Epidermal melanocyte (primary cell): ENCODE results near the gene OSTF1.

Source experiments
- DNase-seq: peaks from one replicate; pipeline ENCODE4 v3.0.0; 2011; ENCODE audit warnings: low spot score; ENCODE audit not compliant: insufficient read length

OSTF1 gene

GRCh38 chr9:75161116-75161857 is 73.0 kb downstream of the OSTF1 start:
- DNase-seq: no peak

GRCh38 chr9:75163764-75164163 is 75.5 kb downstream of the OSTF1 start:
- no peak for DNase-seq

GRCh38 chr9:75164573-75164972 is 76.3 kb downstream of the OSTF1 start:
- DNase-seq: no peak

DNA sequence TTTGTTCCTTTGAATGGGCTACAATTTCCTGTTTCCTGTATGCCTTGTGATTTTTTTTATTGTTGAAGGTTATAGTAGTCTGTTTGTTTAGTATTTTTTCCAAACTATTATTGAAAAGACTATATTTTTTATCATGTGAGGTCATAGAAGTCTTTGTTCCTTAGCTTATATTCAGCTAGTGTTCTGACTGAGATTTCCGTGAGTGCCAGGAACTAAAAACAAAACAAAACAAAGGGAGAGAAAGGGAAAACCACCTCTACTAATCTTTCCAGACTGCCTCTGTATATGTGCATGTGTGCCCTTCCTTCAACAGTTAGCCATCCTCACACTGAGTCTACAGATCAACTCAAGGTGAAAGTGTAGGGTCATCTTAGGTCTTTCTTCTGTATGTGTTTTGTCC is 79.0 kb downstream of the OSTF1 start:
- no peak for DNase-seq

DNA sequence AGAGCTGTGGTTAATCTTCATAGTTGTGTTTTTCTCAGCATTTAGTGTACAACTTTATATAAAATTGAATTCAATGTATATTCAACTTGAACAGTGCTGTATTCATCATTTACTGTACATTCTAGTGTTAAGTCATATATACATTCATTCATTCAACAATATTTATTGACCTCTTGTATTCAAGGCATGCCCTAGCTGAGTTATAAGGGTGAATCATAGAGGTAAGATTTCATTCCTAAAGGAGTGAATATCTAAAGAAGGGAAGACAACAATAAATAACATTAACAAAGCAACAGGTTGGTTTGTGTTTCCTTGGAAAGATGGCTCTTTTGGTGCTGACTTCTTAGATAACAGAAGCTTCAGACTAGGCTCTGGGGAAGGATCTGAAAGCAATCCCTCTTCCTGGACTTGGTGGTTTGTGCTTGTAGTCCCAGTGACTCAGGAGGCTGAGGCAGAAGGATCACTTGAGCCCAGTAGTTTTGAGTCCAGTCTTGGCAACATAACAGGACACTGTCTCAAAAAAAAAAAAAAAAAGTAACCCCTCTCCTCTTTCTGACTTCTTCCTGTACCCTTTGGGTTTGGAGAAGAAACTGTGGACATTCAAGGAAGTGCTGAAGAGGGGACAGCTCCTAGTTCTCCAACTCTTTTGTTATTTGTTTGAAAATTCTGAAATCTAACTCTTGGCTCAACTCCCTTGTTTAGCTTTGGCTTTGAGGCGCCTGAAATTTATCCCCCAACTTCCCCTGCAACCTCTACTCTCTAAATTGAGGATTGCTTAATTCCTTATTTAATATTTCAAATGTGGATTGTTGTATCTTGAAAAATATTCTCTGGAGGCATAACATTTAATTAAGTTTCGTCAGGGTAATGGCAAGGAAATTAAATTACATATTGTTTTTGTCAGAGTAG is 80.2 kb downstream of the OSTF1 start:
- no peak for DNase-seq

DNA sequence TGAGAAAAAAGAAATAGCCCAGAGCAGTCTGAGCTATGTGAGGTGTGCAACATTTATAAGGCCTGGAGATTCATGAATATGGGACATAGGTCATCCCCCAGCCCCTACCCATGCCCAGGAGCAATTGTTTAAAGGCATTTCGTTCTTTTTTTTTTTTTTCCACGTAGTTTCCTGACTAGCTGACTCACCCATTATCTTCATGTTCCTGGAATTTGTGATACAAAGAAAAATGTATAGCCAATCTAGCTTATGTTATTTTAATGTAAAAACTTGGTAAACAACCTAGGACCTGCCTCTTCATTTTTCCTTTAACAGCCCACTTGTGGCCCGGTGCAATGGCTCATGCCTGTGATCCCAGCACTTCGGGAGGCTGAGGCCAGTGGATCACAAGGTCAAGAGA is 81.3 kb downstream of the OSTF1 start:
- no peak for DNase-seq

GRCh38 chr9:75170898-75171360 is 82.6 kb downstream of the OSTF1 start:
- no peak for DNase-seq

- no peak for DNase-seq
Measured at GRCh38 chr9:75175395-75175794, 87.1 kb downstream of the OSTF1 start.

- DNase-seq: no peak
Measured at GRCh38 chr9:75176037-75176436, 87.7 kb downstream of the OSTF1 start.

- no peak for DNase-seq
Measured at GRCh38 chr9:75181750-75182149, 93.4 kb downstream of the OSTF1 start.

DNA sequence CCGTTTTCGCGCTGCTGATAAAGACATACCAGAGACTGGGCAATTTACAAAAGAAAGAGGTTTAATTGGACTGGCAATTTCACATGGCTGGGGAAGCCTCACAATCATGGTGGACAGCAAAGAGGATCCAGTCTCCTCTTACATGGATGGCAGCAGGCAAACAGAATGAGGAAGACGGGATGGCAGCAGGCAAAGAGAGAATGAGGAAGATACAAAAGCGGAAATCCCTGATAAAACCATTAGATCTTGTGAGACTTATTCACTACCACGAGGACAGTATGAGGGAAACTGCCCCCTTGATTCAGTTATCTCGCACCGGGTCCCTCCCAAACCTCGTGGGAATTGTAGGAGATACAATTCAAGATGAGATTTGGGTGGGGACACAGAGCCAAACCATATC is 95.0 kb downstream of the OSTF1 start:
- DNase-seq: no peak

DNA sequence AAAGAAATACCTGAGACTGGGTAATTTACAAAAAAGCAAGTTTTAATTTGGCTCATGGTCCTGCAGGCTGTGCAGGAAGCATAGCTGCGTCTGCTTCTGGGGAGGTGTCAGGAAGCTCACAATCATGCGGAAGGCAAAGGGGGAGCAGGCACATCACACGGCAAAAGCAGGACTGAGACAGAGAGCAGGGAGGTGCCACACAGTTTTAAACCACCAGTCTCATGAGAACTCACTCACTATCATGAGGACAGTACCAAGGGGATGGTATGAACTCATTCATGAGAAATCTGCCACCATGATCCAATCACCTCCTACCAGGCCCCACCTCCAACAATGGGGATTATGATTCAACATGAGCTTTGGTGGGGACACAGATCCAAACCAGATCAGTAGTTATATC is 96.2 kb downstream of the OSTF1 start:
- no peak for DNase-seq

- DNase-seq: no peak
Measured at GRCh38 chr9:75185585-75186170, 97.4 kb downstream of the OSTF1 start.

DNA sequence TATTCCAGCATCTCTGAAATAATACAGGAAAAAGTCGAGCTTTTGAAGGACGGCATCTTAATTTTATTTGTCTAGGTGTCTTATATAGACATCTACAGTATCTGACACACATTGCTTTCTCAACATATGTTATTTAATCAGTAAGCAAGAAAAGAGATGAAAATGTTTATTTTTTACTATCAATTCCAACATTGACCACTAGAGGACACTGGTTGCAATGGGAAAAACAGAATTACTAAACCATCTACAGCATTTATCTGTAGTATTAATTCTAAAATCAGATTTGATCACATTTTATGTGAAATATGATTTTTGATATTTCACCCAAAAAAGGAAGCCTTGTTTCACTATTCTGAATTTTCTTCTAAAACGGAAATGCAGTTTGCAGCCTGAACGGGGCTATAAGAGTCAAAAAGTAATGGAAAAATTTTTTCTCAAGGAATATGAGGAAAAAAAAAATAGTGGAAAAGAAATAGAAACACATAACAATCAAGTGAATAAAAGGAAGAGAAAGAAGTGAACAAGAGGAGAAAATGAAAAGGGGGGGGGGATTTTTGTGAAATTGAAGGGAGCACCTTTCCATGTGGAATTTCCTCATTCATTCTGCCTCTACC is 98.6 kb downstream of the OSTF1 start:
- peak; percentile 30 for DNase-seq

DNA sequence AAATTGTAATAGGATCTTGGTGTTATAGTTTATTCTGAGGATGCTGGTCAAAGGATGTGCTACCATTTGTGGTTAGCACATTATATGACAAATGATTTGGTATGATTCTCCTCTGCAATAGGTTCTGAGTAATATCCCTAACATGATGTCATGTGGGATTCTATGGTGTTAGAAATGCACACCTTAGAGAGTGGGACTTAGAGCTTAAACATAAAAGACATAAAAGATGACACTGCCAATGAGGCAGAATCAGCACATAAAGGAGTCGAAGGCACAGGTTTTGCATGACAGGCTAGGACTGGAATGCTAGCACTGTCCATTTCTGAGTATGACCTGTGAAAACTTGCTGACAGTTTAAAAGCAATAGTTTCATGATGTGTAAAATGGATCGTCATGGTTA is 100.4 kb downstream of the OSTF1 start:
- DNase-seq: no peak

- no peak for DNase-seq
Measured at GRCh38 chr9:75190762-75191161, 102.4 kb downstream of the OSTF1 start.
